ENCODE measurements around the gene USP40. TPM values are rescaled to one million over a fixed set of nuclear protein-coding genes. Genes with fewer than 3 reads are reported as not detected.

USP40 gene
- total RNA-seq, 2 donors from 2014 or later, result 12.9 to 22.4 TPM

DNA sequence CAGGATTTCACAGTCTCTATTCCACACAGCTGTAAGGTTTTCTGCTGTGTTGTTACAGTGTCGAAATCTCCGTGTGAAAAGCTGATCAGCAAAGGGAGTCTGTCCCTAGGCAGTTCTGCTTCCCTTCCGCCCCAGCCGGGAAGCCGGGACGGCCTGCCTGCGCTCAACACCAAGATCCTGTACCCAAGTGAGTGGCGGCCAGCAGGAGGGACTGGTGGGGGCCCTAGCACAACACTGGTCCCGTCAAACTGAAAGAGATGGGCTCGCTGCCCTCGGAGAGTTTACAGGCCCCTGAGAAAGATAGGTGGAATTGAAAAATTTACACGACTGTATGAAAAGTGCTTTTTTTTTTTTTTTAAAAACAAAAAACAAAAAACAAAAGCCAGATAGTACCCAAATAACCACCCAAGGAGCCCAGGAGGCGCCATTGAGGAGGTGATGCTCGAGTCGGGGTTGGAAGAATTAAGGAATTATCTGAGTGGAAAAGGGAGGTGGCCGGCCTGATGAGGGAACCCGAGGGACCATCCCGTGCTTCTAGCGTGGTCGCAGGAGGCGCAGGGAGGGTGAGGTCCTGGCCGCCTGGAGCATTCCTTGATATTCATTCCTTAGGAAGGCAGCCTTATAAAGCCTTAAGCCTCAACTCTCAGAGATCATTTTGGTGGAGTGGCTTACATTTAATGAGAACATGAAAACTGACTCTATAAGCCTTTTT, 115.6 kb downstream of the USP40 start:
- no peak overlapping the region for H3K27ac Mint-ChIP-seq
- H3K27me3 Mint-ChIP-seq (ENCODE audit: insufficient read depth), result no peaks in the 10 kb centered on the region
- H3K4me3 Mint-ChIP-seq, result no peak overlapping the region
- H3K4me1 Mint-ChIP-seq, result peaks cover 4% of the 10 kb centered on the region
- Histone ChIP-seq H3K9ac (ENCODE audit: extremely low read depth, low read length, poor library complexity, severe bottlenecking) (no peak overlapping the region), H3K36me3 (ENCODE audit: control insufficient read depth, insufficient read depth, low read length) (peaks cover 20% of the 10 kb centered on the region), H3K9me3 (ENCODE audit: control insufficient read depth, low read length) (no peaks in the 10 kb centered on the region), H3K27ac (ENCODE audit: low read depth, low read length) (no peak overlapping the region), H3K4me3 (ENCODE audit: low read length) (no peak overlapping the region), H3K27me3 (ENCODE audit: control insufficient read depth, insufficient read depth, low read length, poor library complexity, severe bottlenecking) (no peaks in the 10 kb centered on the region), H3K4me1 (ENCODE audit: control insufficient read depth, insufficient read depth, low read length) (no peaks in the 10 kb centered on the region)
- H3K9me3 Mint-ChIP-seq, result no peaks in the 10 kb centered on the region
- TF ChIP-seq CTCF (conservative IDR thresholded peaks at IDR 0.05), result no peak
- peaks cover 51% of the 10 kb centered on the region for H3K36me3 Mint-ChIP-seq (ENCODE audit: low read depth)
- DNase-seq, result no peak
- 95 to 97% methylated on average over 15 to 22 of the region's 22 CpGs for WGBS, 2 experiments (ENCODE audit: insufficient coverage in 1 of 2, insufficient read length in 1 of 2)

DNA sequence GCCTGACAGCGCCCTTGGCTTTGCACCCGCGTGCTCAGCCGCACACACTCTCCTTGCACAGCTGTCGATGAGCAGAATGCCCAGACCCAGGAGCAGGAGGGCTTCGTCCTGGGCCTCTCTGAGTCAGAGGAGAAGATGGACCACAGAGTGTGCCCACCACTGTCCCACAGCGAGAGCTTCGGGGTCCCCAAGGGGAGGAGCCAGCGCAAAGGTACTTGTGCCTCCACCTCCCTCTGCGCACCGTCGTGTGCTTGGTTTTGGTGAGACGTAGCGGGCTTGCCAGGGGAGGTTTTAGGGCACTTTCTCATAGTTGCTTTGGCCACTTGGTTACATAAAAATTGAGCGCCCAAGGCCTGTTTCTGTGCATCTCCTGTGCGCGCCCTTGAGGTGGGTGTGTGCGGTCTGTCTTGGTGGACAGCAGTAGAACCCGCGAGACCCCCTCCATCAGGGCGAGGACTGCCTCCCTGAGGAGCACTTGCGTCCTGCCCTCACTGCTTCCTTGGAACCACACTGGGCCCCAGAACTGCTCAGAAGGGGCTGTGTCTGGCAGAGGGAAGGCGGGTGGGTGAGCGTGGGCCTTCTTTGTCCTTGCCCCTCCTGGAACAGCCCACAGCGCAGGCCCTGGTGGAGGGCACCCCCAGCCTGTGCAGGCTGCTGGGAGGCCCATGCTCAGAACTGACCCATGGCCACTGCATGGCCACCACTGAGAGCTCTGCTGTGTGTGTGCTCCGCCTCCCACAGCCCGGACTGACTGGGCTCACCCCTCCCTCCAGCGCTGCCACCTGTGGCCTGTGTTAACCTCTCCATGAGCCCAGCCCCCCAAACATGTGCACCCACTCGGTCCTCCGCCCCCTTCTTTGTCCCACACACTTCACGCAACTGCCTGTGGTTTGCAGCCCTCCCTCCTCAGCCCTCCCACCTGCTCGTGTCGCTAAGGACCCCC, 116.4 kb downstream of the USP40 start:
- H3K27ac ChIP-seq (ENCODE audit: low read depth, low read length), result no peak overlapping the region
- TF ChIP-seq CTCF (conservative IDR thresholded peaks at IDR 0.05), result no peak
- H3K27ac Mint-ChIP-seq, result no peak overlapping the region
- peaks cover 52% of the 10 kb centered on the region for H3K36me3 Mint-ChIP-seq (ENCODE audit: low read depth)
- H3K27me3 ChIP-seq (ENCODE audit: control insufficient read depth, insufficient read depth, low read length, poor library complexity, severe bottlenecking), result no peaks in the 10 kb centered on the region
- no peaks in the 10 kb centered on the region for H3K4me1 ChIP-seq (ENCODE audit: control insufficient read depth, insufficient read depth, low read length)
- H3K4me3 Mint-ChIP-seq, result no peak overlapping the region
- H3K4me3 ChIP-seq (ENCODE audit: low read length), result no peak overlapping the region
- H3K4me1 Mint-ChIP-seq, result peaks cover 4% of the 10 kb centered on the region
- DNase-seq, result peak; percentile 34
- H3K9ac ChIP-seq (ENCODE audit: extremely low read depth, low read length, poor library complexity, severe bottlenecking), result no peak overlapping the region
- H3K9me3 Mint-ChIP-seq, result no peaks in the 10 kb centered on the region
- H3K36me3 ChIP-seq (ENCODE audit: control insufficient read depth, insufficient read depth, low read length), result peaks cover 12% of the 10 kb centered on the region
- H3K27me3 Mint-ChIP-seq (ENCODE audit: insufficient read depth), result no peaks in the 10 kb centered on the region
- 95 to 97% methylated on average over 24 to 33 of the region's 33 CpGs for WGBS, 2 experiments (ENCODE audit: insufficient coverage in 1 of 2, insufficient read length in 1 of 2)
- no peaks in the 10 kb centered on the region for H3K9me3 ChIP-seq (ENCODE audit: control insufficient read depth, low read length)

DNA sequence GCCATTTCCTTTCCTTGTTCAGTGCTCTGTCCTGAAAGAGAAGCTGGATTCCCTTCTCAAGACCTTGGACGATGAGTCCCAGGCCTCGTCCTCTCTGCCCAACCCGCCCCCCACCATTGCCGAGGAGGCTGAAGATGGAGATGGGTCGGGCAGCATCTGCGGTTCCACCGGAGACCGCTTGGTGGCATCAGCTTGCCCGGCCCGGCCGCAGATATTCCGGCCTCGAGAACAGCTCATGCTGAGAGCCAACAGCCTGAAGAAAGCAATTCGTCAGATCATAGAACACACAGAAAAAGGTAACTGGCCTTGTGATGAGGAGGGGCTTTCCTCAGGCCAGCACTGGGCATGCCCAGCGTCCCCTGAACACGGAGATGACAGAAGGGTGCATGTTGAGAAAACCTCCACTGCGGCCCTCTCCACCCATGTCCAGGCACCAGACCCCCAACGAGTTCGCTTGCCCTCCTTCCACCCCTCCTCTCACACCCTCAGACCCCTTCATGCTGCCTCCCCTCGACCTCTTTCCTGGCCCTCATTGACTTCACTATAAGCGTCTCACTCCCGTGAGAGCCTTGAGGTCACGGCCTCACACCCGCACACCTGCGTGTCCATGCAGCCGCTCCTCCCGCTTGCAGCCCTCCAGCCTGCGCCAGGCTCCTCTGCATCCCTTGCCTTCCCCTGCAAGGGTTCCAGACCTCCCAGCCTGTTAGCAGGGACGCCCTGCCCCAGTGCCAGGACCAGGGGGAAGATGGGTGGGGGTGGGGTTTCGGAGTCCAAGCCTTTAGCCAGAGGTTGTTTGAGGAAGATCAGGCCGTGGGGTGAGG, 117.3 kb downstream of the USP40 start:
- H3K36me3 ChIP-seq (ENCODE audit: control insufficient read depth, insufficient read depth, low read length), result peaks cover 11% of the 10 kb centered on the region
- H3K9me3 Mint-ChIP-seq, result no peaks in the 10 kb centered on the region
- no peaks in the 10 kb centered on the region for H3K27me3 Mint-ChIP-seq (ENCODE audit: insufficient read depth)

More for the DNA sequence above, 117.3 kb downstream of the USP40 start:
- H3K9ac ChIP-seq (ENCODE audit: extremely low read depth, low read length, poor library complexity, severe bottlenecking), result no peak overlapping the region
- peak; percentile 93 for DNase-seq
- H3K27ac Mint-ChIP-seq, result no peak overlapping the region
- H3K4me3 ChIP-seq (ENCODE audit: low read length), result no peak overlapping the region
- H3K27ac ChIP-seq (ENCODE audit: low read depth, low read length), result no peak overlapping the region
- no peaks in the 10 kb centered on the region for H3K27me3 ChIP-seq (ENCODE audit: control insufficient read depth, insufficient read depth, low read length, poor library complexity, severe bottlenecking)
- no peaks in the 10 kb centered on the region for H3K4me1 ChIP-seq (ENCODE audit: control insufficient read depth, insufficient read depth, low read length)
- WGBS, 2 experiments (ENCODE audit: insufficient coverage in 1 of 2, insufficient read length in 1 of 2), result 53 to 63% methylated on average over 14 to 31 of the region's 31 CpGs
- no peaks in the 10 kb centered on the region for H3K9me3 ChIP-seq (ENCODE audit: control insufficient read depth, low read length)
- peak; percentile 84 for TF ChIP-seq CTCF (conservative IDR thresholded peaks at IDR 0.05)
- H3K4me1 Mint-ChIP-seq, result peaks cover 4% of the 10 kb centered on the region
- H3K36me3 Mint-ChIP-seq (ENCODE audit: low read depth), result peaks cover 52% of the 10 kb centered on the region
- no peak overlapping the region for H3K4me3 Mint-ChIP-seq

All from endodermal cell (in vitro differentiated cells).